ENCODE data around the gene DHRS1. TPM values are rescaled to one million over a fixed set of nuclear protein-coding genes. Genes with fewer than 3 reads are reported as not detected.

The DHRS1 gene
- total RNA-seq, 1 donor from 2014 or later, result 4.1 TPM

- no peak for DNase-seq
Measured at GRCh38 chr14:24282736-24283135, 16.8 kb downstream of the DHRS1 start.

GRCh38 chr14:24281636-24282035, 17.9 kb downstream of the DHRS1 start:
- DNase-seq, result no peak

GRCh38 chr14:24280797-24281460, 18.7 kb downstream of the DHRS1 start:
- no peak for DNase-seq

- DNase-seq, result peak; percentile 10
Measured at GRCh38 chr14:24279301-24280186, 20.0 kb downstream of the DHRS1 start.

GRCh38 chr14:24278424-24278823, 21.2 kb downstream of the DHRS1 start:
- no peak for DNase-seq

- DNase-seq, result no peak
Measured at GRCh38 chr14:24277606-24278321, 21.8 kb downstream of the DHRS1 start.

GRCh38 chr14:24277071-24277470, 22.5 kb downstream of the DHRS1 start:
- no peak for DNase-seq

GRCh38 chr14:24274101-24274543, 25.5 kb downstream of the DHRS1 start:
- no peak for DNase-seq

GRCh38 chr14:24273422-24273998, 26.1 kb downstream of the DHRS1 start:
- no peak for DNase-seq

- DNase-seq, result no peak
Measured at GRCh38 chr14:24272467-24272866, 27.1 kb downstream of the DHRS1 start.

- DNase-seq, result no peak
Measured at GRCh38 chr14:24271834-24272263, 27.7 kb downstream of the DHRS1 start.

- peak; percentile 76 for DNase-seq
Measured at GRCh38 chr14:24271134-24271833, 28.3 kb downstream of the DHRS1 start, which contains the start of gene RABGGTA. Gene RABGGTA (minus strand): TSS chr14:24271597. CDS start chr14:24271115, 482 bp downstream.

GRCh38 chr14:24270537-24271133, 28.9 kb downstream of the DHRS1 start:
- no peak for DNase-seq

- DNase-seq, result no peak
Measured at GRCh38 chr14:24269910-24270536, 29.6 kb downstream of the DHRS1 start.

- no peak for DNase-seq
Measured at GRCh38 chr14:24269368-24269767, 30.2 kb downstream of the DHRS1 start.

- DNase-seq, result no peak
Measured at GRCh38 chr14:24268225-24268624, 31.4 kb downstream of the DHRS1 start.

- no peak for DNase-seq
Measured at GRCh38 chr14:24267516-24267915, 32.1 kb downstream of the DHRS1 start.

- DNase-seq, result no peak
Measured at GRCh38 chr14:24266344-24267244, 33.0 kb downstream of the DHRS1 start.

GRCh38 chr14:24264298-24264697, 35.3 kb downstream of the DHRS1 start:
- DNase-seq, result no peak

GRCh38 chr14:24263848-24264247, 35.7 kb downstream of the DHRS1 start:
- DNase-seq, result no peak
